ENCODE data around the gene RBMS3.

Gene RBMS3

DNA sequence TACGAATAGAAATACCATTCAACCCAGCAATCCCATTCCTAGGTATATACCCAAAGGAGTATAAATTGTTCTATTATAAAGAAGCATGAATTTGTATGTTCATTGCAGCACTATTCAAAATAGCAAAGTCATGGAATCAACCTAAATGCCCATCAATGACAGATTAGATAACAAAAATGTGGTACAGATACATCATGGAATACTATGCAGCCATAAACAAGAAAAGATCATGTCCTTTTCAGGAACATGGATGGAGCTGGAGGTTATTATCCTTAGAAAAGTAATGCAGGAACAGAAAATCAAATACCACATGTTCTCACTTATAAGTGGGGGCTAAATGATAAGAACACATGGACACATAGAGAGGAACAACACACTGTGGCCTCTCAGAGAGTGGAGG lies 571.9 kb downstream of the RBMS3 start:
- DNase-seq, result no peak

DNA sequence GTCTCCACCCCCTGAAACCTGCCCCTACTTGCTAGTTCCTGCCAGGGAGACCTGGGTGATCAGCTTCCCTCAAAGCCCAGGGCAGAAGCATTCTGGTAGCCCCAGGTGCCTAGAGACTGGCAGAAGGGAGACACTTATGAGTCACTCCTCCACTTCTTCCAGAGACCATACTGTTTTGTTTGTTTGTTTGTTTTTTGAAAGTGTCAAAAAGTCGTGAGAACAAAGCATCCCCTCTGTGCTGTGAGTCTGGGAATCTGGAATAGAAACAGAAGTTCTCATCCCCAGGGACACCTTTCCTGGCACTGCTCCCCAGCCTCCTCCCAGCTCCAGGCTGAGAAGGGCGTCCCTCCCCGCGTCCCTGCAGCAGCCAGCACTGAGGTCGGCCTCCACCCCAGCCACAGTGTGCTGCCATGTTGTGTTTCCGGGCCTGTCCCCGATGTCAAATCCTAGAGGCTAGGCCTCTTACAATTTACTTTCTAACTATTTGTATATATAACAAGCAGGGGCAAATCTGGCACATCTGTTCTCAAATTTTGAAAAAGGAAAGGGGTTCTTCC lies 573.0 kb downstream of the RBMS3 start:
- DNase-seq, result no peak

DNA sequence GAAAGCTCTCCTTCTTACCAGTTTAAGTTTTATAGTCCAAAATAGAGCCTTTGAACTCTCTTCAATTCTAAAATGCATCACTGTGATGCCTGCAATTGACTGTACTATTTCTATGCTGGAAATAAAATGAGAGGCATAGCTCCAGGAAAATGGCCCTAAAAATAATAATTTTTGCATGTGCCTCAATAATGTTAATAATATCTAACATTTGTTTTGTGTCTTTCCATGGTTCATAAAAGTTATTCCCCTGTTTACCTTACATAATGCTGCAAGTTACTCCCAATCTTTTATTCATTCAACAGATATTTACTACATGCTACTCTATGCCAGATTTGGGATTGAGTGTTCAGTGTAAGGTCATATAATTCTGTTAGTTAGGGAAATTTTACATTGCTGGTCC lies 574.0 kb downstream of the RBMS3 start:
- DNase-seq, result no peak

DNA sequence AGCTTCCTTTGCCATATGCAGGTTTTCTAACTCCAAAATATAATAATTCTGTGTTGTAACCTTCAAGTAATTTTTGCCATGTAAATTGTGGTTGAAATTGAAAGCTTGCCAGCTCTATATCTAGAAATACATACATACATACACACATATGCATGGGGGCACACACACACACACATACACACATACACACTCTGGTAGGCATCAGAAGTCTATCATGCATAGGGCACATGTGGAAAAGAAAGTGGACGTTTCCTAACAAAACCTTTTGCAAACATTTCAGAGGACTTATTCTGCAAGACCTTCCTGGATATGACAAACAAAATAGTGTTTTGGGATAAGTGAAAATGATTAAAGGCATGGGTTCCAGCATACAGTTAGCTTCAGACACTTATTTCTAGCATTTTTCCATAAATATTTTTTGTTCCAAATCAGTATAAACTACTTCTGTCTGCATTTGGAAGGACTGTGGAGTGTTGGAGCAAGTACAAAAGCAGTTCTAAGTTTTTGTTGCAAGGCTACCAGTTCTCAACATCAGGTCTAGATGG lies 578.9 kb downstream of the RBMS3 start:
- no peak for DNase-seq

DNA sequence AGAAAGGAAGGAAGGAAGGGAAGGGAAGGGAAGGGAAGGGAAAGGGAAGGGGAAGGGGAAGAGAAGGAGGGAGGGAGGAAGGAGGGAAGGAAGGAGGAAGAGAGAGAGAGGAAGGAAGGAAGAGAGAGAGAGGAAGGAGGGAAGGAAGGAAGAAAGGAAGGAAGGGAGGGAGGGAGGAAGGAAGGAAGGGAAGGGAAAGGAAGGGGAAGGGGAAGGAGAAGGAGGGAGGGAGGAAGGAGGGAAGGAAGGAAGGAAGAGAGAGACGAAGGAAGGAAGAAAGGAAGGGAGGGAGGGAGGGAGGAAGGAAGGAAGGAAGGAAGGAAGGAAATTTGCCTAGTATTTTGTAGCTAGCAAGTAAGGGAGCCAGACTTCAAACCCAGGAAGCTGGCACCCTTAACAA lies 583.9 kb downstream of the RBMS3 start:
- DNase-seq, result no peak

DNA sequence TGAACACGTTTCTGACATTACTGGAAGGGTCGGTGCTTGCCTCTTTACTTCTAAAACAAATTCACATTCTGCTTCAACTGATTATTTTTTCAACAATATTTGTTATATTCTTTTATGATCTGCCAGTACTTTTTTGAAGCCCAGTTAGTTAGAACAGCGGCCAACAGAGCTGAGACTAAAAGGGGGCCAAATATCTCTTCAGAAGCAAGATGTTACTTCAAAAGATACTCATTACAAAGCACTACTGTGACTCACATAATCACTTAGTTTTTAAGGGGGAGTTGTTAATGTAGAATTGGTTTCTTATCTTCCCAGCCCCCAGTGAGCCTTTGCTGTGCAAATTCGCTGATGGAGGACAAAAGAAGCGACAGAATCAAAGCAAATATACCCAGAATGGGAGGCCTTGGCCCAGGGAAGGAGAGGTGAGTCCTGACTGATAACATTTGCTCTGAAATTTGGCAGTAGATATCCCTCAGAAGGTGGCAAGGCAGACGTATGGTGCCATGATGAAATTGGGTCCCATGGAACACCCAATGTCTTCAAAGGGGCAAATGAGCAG lies 587.8 kb downstream of the RBMS3 start:
- no peak for DNase-seq

DNA sequence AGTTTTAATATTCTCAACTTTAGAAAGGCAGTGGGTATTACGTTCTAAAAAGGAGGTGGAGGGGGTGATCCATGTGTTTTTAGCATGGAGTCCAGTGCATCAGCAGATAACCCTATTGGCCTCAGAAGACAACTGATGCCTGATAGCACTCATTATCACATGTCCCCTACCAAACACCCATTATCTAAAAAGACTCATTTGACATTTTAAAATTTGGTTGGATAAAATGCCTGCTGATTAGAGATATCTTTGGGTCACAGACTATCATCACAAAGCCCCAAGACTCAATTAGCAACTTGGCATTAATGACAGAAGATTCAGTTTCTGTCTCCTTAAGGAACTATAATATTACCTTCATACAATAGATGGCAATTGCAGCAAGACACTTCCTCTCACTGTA lies 589.3 kb downstream of the RBMS3 start:
- DNase-seq, result no peak

DNA sequence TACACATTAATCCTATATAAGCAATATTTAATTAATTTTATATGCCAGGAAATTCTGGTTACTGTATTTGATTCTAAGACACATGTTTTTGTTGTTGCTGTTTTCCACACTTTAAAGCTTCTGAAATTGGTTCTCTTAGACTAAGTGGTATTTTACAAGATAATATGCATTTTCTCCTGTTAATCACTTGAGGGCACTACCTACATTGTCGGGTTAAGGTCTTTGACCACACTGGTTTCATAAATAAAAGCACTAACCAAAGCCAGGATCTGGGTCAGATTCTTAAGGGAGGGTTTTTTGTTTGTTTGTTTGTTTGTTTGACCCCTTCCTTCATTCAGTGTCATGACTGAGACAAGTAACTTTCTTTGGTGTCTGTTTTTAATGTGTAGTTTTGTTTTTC lies 590.2 kb downstream of the RBMS3 start:
- DNase-seq, result no peak

DNA sequence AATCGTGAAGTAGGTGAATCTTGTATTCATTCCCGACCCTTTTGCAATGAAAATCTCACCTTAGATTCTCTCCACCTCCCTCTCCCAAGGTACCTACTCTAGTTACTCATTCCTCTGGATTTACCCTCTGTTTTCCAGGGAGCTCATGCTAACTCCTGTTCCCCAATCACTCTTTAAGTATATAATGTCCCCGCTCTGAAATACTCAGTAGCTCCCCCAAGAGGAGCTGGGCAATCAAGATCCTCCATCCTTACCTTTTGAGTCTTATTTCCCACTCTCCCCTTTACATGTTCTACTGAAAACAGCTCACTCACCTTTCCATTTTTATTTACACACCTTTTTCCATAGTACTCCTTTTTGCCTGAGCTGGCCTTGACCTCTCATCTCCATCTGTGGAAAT lies 599.9 kb downstream of the RBMS3 start:
- DNase-seq, result no peak

DNA sequence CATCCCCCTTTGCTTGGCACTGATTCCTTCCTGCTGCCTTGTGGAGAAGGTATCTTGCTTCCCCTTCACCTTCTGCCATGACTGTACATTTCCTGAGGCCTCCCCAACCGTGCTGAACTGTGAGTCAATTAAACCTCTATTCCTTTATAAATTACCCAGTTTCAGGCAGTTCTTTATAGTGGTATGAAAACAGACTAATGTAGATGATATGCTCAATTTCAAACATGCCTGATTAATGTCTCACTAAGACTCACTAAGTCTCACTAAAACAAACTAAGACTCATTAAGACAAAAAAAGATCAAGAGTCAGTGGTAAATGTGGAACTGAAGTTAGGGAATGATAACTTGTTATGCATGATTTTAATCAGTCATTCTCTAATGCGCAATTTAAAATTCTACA lies 606.6 kb downstream of the RBMS3 start:
- no peak for DNase-seq

DNA sequence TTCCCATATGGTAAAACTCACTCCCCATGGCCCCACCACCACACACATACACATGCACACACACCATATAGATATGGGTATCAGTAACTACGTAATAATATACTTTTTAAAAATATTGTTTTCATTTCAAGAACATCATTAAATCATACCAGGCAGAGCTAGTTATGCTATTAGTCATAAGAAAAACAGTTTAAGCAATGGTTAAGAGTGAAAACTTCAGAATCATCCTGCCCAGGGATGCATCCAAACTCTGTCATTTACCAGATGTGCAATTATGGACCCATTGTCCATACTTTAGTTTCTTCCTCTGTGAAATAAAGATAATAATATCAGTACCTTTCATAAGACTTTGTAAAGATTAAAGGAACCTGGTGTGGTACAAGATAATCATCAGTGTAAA lies 608.3 kb downstream of the RBMS3 start:
- no peak for DNase-seq

DNA sequence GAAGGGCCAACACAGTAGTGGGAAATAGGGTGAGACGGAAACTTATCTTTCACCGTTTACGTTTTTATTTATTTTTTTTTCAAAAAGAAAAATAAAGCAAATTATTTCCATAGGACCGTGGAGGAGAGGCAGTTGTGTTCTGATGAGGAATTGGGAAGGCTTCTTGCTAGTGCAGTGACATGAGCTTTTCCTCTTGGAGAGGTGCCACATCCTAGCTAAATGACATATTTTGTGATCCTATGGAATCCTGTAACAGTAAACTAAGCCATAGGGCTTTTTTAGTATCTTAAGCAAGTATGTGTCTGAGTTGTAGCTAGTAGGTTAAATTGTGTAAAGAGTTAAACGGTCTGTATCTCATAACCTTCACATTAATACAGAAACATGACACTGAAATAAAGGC lies 609.9 kb downstream of the RBMS3 start:
- DNase-seq, result no peak

DNA sequence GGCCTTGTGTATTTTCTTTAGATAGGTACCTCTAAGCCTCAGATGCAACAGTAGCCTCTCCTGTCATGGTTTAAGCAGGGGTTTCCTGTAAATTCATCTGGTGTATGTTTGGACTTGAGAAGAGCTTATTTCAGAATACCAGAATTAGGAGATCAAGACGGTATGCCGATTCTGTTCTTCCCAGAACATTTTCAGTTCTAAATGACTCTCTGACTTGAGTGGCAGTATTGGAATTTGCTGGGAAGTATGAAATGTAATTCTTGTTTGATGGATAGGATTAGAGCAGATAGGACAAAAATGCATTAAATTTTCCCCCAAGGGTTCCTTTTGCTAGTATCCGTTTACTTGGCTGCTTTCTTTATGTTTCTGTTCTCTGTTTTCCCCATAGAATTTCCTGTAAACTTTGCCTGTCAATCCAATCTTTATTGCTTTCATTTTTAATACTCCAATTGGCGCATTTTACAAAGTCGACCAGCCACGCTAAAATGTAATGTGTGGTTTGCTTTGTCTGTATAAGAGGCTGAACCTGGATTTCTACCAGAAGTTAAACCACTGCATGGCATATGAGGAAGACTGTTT lies 612.2 kb downstream of the RBMS3 start:
- DNase-seq, result no peak

DNA sequence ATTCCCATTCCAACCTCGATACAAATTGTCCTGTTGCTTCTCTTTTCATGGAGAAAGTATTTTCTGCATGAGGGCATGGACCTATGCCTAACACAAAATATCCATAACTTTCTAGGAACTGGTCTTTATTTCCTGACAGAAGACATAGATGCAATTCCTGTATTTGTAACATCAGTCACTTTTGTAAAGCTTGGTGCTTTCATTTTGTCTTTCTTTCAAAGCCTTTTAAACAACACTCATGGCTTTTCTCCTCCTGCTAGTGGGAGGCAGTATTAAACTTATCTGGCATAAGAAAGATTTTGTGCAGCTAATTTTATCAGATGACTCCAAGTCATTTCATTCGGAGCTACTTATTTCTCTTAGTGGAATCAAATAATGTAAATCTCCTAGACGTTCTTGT lies 616.0 kb downstream of the RBMS3 start:
- no peak for DNase-seq

DNA sequence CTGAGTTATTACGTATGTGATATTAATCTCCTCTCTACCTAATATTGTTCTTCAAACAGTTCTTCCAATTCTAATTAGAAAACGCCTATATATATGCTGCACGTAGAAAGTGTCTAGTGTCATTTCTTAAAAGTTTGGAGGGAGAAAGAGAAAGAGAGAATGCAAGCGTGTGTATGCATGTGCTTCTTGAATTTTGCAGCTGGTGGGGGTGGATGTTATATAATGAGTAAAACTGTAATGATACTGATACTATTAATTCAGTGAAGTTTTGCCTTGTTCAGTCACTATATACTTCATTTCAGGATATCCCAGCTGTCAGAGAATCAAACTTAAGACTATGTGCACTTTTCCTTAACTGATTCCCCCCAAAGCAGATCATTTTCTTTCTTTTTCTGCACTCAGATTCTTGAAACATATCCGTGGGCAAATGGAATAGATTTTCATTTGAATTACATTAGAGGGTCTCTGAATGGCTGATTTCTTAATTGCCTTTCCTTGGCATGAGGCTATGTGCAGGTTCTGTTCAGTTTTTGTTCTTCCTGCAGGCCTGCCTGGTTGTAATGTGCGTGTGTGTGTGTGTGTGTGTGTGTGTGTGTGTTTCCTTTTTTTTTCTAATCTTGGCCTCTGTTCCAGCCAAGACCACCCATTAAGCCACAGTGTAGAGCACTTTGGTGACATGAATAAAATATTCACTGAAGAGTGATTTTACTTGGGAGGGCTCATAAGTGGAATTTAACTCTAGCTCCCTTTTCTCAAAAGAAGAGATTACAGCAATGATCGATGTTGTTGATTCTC lies 617.5 kb downstream of the RBMS3 start:
- DNase-seq, result no peak

DNA sequence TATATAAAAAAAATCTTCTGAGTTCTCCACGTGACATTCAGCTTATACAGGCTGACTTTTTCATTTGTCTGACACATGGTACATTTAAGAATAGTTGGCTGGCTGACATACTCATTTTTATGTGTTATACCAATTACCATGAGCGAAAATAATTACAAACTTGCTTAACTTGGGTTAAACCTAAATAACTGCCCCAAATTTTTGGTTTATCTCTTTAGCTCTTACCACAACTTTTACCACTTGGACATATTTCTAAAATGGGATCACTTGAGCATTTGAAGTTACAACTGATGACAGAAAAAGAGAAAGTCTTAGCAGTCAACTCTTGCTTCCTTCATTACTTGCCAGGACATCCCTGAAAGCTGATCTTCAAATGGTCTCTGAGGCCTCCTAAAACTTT lies 618.1 kb downstream of the RBMS3 start:
- no peak for DNase-seq

DNA sequence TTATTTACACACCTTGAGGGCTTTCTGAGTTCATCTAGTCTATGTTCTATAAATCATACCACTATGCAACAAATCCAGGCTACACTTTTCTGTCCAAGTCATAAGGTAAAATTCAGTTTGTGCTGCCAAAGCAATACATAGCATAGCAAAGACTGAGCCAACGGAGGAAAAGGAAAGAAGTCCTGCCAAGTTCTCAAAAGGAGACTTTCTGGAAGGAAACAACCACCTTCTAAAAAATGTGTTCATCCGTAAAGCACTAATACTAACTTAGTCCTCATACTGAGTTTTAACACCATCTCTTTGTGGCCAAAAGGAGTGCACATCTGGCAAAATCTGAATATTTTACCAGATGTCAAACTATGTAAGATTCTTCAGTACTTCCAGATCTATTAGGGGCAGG lies 620.2 kb downstream of the RBMS3 start:
- DNase-seq, result no peak

DNA sequence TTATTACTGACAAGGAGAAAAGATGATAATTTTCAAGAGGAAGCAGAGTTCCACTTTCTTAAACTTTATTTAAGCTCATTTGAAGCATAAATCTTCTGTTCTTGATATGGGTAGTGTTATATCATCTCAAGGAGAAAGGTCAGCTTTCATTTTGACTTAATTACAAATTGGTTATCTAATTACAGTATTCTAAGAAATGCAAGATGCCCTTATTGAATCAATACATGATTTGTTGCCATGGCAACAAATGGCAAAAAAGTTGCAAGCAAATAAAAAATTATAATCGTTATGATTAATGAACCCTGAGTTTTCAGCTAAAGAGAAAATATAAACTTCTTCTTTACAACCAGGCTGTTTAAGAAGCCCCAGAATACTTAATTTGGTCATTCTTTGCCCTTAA lies 622.7 kb downstream of the RBMS3 start:
- DNase-seq, result no peak

DNA sequence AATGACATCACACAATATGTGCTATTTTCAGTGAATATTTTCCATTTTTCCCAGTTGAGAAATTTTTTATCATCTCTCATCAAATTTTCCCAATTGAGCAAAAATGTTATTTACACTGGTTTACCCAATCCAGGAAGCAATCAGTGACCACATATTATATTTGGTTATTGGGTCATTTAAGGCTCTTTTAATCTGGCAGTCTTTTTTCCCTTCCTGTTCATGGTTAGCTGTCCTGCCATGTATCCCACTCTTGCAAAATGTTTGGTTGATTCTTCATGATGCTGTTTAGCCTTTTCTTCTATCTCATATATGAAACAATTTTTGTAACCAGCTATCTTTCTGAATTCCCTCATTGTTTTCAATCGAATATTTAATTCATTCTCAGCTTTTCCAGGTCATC lies 626.0 kb downstream of the RBMS3 start:
- DNase-seq, result no peak

DNA sequence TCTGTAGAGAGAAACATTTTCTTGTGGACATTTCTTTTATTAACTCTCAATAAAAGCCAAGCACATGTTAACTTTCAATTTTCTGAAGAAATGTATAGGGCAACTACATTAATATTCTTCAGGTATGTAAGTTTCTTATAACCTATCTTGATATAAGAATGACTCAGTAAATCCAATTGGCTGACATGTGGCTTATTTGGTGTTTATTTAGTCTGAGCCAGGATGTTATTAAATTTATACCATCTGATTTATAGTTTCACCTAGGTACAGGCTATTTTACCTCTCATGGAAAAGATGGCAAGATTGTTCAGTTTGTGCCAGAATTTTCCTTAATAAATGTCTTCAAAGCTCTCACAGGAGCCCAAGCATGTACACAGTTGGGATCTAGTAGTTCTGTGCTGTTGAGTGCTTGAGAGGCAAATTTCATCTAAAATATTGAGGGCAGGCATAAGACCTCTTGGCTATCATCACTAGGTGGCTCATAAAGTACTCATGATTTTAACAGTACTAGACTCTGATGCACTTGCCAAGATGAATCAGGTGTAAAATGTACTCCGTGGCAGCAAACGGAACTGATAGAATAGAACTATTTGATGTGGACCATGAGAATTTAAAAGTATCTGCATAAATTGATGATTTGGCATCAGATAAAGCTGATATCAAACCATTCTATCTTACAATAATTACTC lies 631.9 kb downstream of the RBMS3 start:
- DNase-seq, result no peak

DNA sequence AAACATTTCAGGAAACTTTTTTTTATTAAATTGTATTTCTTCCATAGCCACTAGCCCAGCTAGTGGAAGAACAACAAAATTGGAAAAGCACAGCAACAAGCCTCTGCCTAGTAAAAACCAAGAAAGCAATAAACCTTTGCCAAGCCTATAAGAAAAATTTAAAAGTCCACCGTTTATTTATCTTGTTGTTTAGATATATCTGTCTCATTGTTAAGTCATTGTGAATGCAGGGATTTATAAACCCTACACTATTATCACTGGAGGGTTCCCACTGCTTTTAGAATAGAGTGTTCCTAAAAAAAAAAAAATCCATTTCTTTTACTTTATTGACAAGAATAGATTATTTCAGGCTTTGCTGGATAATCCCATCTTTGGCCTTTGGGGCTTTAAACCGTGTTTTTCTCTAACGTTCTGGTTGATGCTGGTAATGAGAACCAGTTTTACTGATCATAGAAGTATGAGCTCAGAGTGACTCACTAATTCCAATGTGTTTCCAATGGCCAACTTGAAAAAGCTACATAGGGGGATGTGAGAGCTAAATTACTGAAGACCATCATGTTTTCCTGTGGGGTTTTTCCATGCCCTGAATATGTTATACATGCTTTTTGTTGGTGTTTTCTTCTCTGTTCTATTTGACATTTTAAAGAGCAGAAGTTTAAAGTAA lies 634.1 kb downstream of the RBMS3 start:
- no peak for DNase-seq

DNA sequence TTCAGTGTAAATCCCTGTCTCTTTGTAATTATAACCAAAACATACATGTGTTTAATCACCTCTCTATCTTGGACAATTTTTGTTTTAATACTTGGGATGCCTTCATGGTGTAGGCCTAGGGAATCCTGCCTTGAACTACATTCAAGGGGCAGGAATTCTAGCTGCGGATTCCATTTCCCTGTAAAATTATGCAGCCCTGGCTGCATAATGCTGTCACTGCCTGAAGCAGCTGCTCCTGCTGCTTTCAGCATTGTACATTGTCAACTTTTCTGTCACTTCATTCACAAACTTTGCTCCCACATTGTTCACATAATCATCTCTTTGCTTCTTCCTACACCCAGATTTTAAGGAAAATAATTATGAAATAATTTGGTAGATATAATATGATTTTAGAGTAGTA lies 638.7 kb downstream of the RBMS3 start:
- DNase-seq, result no peak

Data from CD4-positive, alpha-beta T cell treated with Interleukin-4 for 1 hour (primary cell).